HG03135 (cell line): ENCODE results near the gene DOCK6.

Source experiments
- ATAC-seq: cut with Tn5 transposase; IDR thresholded peaks from one replicate; pipeline ENCODE4 v1.9.1; 2021; ENCODE audit warnings: mild to moderate bottlenecking, moderate library complexity; ENCODE audit not compliant: unreplicated experiment

DOCK6 gene

DNA sequence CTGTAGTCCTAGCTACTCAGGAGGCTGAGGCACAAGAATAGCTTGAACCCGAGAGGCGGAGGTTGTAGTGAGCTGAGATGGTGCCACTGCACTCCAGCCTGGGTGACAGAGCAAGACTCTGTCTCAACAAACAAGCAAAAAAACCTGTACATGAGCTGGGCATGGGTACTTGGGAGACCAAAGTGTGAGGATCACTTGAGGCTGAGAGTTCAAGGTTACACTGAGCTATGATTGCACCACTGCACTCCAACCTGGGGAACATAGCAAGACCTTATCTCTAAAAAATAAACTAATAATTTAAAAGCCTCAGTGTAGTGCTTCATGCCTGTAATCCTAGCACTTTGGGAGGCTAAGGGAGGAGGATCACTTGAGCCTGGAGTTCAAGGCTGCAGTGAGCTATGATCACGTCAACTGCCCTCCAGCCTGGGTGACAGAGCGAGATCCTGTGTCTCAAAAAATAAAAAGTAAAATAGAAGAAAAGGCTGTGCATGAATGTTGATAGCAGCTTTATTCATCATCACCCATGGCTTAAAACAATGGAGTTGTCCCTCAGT, 12.3 kb upstream of the DOCK6 start:
- no peak for ATAC-seq

DNA sequence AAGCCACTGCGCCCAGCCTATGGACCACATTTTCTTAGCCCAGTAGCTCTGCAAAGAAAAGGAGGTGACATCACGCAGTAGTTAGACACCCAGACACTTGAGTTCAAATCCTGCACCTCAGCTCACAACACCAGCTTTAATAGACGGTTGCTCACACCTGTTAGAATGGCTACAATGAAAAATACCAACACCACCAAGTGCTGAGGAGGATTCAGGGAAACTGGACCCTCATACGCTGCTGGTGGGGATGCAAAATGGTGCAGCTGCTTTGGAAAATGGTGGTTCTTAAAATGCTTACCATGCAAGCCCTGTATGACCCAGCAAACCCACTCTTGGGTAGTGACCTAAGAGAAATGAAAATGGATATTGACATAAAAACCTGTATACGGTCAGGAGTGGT, 11.7 kb upstream of the DOCK6 start:
- no peak for ATAC-seq

DNA sequence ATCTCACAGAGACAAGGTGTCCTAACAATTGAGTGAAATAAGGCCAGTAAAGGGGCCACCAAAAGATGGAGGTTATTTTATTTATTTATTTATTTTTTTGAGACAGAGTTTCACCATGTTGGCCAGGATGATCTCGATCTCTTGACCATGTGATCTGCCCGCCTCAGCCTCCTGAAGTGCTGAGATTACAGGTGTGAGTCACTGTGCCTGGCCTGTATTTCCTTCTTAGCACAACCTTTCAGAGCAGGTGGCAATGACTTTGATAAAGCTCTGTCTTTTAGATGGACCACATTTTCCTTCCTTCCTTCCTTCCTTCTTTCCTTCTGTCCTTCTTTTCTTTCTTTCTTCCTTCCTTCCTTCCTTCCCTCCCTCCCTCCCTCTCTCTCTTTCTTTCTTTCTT, 11.0 kb upstream of the DOCK6 start:
- no peak for ATAC-seq

DNA sequence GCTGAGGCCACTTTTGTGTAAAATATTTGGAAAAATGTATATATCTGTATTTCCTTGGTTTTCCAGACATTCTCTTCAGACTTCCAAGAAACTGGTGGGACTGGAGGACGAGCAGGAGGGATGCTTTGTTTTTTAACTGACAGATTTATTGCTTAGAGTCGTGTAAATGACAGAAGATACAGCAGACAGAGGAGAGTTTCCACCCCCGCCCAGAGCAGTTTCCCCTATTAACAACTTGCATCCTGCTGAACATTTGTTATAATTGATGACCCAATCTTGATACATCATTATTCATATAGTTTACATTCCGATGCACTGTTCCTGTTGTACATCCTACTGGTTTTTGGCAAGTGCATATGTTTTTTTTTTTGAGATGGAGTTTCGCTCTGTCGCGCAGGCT, 7.1 kb upstream of the DOCK6 start:
- ATAC-seq: no peak

DNA sequence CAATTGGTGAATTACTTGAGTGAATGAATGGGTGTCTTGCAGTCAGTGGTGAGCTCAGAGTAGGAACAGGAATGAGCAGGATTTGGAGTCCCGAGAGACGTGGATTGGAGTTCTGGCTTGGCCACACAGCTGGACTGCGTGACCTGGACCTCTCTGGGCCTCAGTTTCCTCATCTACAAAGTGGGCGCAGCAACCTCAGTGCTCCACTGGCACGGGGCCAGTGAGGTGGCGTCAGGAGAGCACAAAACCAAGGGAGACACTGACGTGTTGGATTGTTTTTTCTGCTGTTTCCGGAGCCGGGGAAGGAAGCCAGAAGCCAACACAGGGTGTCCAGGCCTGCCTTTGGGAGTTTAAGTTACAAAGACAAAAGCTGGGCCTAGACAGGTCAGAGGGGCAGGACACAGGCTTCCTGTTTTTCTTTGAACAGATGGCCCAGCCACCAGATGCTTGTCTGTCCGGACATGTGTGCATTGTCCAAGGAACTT, 6.5 kb upstream of the DOCK6 start:
- no peak for ATAC-seq

DNA sequence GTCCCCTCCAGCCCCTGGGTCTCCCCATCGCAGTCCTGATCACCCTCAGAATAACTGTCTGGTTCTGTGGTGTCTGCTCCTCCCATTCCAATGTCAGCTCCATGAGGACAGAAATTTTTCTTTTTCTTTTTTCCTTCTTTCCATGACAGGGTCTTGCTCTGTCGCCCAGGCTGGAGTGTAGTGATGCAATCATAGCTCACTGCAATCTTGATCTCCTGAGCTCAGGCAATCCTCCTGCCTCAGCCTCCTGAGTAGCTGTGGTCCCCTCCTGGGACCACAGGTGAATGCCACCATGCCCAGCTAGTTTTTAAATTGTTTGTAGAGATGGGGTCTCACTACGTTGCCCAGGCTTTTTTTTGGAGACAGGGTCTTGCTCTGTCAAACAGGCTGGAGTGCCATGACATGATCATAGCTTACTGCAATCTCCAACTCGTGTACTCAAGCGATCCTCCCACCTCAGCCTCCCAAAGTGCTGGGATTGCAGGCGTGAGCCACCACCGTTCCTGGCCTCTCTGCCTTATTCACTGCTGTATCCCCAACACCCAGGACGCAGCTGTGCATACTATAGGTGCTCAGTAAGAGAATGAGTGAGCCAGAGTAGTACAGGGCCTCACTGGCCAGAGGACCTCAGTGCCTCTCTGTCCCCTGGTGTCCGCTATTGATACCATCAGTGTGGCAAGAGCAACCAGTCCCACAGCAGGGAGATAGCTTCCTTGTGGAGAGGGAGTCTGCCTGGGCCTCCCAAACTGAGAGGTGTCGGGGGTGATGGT, 5.2 kb upstream of the DOCK6 start:
- no peak for ATAC-seq

DNA sequence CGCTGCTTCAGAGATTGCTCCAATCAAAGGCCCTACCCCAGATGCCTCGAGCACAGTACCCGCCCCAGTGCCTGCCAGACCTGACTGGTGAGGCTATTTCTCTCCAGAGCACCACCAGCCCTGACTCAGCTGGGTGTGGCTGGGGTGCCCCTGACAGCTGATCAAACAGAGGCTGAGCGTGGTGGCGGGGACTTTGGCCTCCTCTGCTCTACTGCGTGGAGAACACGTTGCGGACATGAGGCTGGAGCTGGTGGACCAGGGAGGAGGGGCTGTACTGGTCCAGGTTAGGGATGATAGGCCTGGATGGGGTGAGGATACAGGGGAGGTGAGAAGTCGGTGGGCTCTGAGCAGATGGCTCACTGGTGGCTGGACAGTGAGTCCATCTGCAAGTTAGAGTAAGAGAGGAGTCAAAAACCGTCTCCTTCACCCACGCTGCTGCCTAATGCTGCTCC, 3.5 kb upstream of the DOCK6 start:
- ATAC-seq: no peak

DNA sequence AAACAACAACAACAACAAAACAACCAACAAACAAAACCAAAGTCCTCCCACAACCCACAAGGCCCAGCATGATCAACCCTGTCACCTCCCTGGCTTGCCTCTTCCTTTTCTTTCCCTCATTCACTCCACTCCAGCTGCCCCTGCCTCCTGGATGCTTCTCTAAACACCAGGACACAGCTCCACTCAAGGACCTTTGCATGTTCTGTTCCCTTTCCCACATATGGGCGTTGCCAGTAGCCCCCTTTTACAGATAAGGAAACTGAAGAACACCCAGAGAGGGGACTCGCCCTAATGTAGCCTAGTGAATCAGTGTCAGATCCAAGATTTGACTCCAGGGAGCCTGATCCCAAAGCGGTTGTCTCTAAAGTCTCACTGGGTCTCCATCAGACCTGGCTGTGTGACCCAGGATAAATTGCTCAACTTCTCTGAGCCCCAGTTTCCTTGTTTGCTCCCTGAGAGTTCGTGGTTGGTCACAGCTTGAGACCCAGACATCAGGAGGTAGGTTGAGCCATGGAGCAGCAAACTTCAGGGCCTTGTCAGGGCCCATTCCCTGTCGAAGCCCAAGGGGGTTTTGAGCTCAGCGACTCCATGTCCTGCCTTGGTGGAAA, 3.0 kb upstream of the DOCK6 start:
- no peak for ATAC-seq

DNA sequence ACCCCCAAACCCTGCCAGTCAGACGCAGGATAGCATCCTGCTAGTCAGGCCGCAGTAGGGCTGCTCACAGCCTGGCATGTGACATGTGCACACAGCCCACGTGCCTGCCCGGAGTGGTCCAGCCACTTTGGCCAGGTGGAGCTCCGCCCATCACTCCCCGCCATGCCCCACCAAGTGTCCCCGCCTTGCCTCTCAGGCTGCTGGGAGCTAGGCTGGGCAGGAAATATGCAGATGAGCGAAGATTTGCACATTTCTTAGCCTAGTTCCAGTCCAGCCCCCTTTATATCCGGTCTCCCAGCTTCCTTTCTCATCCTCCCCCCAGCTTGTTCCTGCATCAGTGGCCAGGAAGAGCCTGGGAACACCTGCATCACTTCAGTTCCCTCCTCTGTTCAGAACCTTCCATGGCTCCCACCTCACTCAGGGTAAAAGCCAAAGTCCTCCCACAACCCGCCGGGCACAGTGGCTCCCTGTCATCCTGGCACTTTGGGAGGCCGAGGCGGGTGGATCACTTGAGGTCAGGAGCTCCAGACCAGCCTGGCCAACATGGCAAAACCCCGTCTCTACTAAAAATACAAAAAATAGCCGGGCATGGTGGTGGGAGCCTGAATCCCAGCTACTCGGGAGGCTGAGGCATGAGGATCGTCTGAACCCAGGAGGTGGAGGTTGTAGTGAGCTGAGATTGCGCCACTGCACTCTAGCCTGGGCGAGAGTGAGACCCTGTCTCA, 2.3 kb upstream of the DOCK6 start:
- no peak for ATAC-seq

DNA sequence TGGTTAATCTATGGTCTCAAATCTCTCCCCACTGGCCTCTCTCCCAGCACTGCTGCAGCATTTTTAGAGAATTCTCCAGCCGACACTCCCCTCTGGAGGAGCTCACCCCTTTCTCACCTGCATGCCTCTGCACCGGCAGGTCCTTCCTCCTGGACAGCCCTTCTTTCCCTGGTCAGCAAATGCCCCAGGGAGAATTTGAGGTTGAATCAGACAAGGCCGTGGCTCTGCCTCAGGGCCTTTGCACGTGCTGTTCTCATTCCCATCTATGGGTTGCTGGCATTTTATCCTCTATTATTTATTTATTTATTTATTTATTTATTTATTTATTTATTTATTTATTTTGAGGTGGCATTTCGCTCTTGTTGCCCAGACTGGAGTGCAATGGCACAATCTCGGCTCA, 1.4 kb upstream of the DOCK6 start:
- ATAC-seq: no peak

DNA sequence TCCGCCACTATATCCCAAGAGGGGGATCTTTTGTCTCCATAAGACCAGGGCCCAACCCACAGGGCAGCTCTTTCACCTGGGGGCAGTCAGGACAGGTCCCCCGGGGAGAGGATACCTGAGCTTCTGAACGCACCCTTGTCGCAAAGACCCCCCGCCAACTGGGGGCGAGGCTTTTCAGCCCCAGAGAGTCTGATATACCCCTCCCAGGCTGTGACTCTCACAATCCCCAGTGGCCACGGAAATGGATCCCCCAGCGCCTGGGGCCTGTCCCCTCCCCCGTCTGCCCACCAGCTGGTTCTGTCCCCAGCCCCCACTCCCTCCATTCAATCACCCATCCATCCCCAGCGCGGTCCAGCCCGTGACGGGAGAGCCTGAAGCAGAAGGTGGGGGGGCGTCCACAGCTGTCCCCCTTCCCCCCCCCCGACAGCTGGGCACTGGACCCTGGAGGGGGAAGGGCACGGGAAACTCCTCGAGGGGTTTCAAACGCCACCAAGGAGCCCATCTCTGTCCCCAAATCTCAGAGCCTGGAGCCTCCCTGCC, 823 bp downstream of the DOCK6 start:
- no peak for ATAC-seq

DNA sequence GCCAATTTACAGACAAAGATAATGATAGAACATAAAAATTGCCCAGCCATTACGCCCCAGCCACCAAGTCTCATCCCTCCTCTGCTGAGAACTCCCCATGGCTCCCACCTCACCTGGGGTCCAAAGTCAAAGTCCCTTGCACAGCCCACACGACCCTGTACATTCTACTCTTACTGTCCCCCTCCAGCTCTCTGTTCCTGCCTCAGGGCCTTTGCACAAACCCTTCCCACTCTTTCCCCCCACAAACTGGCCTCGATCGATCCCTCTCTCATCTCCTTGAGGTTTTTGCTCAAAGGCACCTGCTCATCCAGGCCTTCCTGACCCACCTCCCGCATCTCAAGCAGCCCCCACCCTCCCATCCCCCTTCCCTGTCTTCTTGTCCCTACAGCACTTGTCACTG, 1.3 kb downstream of the DOCK6 start:
- ATAC-seq: no peak

DNA sequence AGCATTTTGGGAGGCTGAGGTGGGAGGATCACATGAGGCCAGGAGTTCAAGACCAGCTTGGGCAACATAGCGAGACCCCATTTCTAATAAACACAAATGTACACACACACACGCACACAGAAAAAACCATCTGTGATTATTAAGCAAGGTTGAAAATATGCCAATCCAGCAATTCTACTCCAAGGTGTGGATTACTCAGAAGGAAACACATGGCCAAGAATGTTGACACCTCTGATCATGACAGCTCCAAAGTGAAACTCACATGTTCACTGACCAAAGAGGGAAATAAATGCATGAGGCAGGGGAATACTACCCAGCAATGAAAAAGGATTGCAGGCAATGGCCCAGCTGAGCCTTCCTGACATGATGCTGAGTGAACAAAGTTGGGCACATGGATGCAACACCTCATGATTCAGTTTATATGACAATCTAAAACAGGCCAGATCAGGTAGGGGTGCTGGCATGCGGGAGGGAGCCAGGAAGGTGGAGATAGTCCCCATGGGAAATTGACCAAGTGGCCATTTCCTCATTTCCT, 4.4 kb downstream of the DOCK6 start:
- ATAC-seq: no peak

DNA sequence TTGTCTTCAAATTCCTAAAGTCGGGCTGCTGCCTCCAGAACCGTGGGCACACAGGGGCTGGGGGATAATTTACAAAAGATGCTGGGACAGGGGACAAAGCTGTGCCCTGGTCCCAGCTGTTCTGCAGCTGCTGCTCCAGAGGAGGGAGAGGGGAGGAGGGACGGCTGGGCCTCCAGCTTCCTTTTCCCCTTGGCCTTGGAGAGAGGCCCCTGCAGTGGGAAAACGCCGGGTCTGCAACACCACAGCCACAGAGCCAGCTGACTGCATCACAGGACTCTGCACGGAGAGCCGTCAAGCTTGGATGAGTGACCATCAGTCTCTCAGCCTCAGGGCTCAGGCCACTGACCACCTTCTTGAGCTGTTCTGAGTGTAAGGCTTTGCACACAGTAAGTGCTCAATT, 6.1 kb downstream of the DOCK6 start:
- ATAC-seq: no peak

DNA sequence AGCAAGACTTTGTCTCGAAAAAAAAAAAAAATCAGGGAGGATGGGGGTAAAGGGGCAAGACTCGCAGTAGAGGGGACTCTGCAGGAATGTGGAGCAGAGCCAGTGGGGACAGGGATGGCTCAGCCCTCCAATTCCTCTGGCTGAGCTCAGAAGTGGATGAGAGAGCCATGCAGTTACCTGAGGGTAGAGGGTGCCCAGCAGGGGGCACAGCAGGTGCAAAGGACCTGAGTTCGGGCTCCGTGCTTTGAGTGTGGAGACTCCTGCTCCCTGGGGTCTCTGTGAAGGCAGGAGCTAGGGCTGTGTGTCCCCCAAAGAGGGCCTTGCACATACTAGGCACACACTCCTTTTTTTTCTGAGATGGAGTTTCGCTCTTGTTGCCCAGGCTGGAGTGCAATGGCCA, 7.7 kb downstream of the DOCK6 start:
- ATAC-seq: no peak

DNA sequence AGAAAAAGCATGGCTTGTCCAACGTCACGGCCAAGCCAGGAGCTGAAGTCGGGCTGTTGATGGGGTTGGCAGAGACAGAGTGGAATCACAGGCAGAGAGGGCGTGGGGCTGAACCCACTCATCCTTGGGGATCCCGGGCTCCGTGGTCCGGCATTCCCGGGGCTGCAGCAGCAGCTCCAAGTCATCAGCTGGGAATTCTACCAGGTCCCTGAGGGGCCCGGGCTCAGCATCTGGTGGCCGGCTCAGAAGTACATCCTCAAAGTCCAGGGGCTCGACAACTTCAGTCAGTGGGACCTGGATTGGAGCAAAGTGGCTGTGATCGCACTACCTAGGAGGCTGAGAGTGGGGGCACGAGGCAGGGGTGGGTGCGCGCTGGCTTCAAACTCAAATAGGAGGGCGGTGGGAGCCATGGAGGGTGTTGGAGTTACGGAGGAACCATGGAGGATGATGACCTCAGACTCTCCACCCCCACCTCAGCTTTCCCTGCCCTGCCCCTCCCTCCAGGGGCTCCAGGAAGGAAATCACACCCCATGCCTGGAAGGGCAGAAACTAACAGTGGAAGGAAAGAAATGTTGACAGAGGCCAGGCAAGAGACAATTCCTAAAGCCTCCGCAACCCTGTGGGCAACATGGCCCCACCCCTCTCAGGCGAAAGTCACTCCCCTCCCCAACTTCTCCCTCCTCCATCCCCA, 9.5 kb downstream of the DOCK6 start:
- no peak for ATAC-seq

DNA sequence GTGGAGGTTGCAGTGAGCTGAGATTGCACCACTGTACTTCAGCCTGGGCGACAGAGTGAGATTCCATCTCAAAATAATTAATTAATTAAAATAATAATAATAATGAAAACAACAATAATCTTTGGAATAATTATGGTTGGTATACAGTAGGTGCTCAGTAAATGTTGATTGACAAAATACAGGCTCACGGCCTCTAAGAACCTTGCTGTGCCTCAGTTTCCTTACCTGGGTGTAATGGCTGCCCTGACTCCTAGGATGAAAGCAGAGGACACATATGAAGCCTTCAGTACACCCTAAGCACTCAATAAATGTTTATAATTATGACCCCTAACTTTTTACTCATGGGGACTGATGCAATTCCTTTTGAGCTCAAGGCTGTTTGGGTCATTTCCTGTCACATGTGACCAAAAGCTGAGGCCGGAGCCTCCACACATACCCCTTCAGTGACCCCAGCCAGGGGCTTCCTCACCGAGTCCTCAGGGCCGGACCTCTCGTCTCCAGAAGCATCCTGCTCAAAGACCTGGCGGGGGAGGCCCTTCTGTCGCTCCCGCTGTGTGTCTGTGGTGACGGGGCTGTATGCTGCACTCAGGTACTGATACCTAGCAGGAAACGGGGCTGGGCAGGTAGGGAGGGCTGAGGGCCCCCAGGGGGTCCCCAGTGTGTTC, 10.5 kb downstream of the DOCK6 start:
- no peak for ATAC-seq

DNA sequence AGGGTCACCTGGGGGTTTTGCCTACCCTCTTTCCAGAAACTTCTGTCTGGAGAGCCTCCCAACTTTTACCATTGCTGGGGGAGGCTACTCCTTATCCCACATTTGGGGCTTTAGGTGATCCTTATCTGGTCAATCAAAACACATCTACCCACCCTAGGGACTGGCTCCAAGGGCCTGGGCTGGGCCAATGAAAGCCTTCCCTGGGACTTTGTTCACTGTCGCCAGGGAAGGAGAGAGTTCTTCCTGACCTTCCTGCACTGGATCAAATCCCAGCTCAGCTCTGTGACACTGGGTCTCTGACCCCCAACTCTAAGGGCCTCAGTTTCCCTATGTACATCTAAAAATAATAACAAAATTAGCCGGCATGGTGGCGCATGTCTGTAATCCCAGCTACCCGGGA, 11.1 kb downstream of the DOCK6 start:
- no peak for ATAC-seq

DNA sequence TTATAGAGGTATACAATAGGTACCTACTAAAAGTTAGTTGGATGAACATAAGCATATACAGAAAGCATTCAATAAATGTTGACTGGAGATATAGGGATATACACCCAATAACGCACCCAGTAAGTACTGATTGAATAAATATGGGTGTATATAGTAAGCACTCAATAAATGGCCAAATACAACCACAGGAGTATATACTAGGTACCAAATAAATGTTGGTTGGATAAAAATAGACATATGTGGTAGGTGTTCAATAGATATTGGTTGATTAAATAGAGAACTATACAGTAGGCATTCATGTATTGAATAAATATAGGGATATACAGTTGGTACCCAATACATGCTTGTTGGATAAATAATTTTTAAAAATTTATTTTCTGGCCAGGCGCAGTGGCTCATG, 13.5 kb downstream of the DOCK6 start:
- ATAC-seq: no peak

DNA sequence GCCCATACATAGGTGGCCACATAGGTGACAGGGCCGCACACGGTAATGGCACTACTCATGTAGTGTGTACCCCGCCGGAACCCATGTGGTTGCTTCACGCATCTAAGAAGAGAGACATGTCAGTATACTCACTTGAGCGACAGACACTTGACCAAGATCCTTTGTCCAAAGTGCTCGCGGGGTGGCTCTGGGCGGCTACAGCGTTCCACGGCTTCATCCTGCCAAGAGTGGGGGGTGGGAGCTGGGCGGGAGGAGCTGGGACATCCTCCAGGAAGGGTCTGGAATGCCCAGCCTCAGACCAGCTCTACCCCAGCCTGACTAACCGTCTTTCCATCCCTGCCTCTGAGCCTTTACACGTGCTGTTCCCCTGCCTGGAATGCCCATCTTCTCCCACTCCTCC, 14.4 kb downstream of the DOCK6 start:
- no peak for ATAC-seq
